HCT116 (cell line): Measurements from ENCODE around the gene UTF1. TPM values are rescaled to one million over a fixed set of nuclear protein-coding genes. Genes with fewer than 3 reads are reported as not detected.

ENCODE experiments used
- ATAC-seq: fragments of 200-7000 bp; cut with Tn5 transposase; 2 replicates; pipeline ENCODE4 v1.9.1; 2020; ENCODE audit warnings: mild to moderate bottlenecking, moderate library complexity
- BruUV-seq: library from RNA; stranded (reverse); fragments of 400-500 nt; replicated peaks from 2 replicates; lab custom pipeline; 2021; lab: Mats Ljungman, UMichigan
- CTCF ChIA-PET: fragments of 300-600 bp; sonication (Branson Sonifier 250); formaldehyde crosslinking; loops from one replicate; lab custom pipeline; 2021; ENCODE audit warnings: antibody characterized with exemption; lab: Charles Lee
- POLR2A ChIA-PET: fragments of 300-600, 350-600 bp; sonication (Branson Sonifier 250); formaldehyde crosslinking; loops from one replicate; lab custom pipeline; 2021; ENCODE audit warnings: antibody characterized with exemption; lab: Charles Lee
- RAD21 ChIA-PET, 2 experiments: fragments of 300-600 bp; sonication (Branson Sonifier 250); formaldehyde crosslinking; loops; one replicate each; lab custom pipeline; 2023; ENCODE audit warnings: low total read pairs in 2 of 2; ENCODE audit not compliant: uncharacterized antibody in 2 of 2, unreplicated experiment in 2 of 2, low non-redundant PET in 1 of 2; lab: Charles Lee
- DNase-seq: peaks from one replicate; pipeline ENCODE4 v3.0.0-alpha.2; 2010; ENCODE audit warnings: low read depth, low spot score
- H2AFZ ChIP-seq: fragments of 200-600 bp; shearing (Covaris generic), sonication (generic); 2 replicates; pipeline ENCODE4 v1.6.1; 2017; ENCODE audit warnings: low read depth, mixed run types, mixed read lengths, antibody characterized with exemption, low read length; ENCODE audit not compliant: poor library complexity, severe bottlenecking
- H3K27ac ChIP-seq: 2 replicates; pipeline ENCODE4 v1.5.1; 2012; ENCODE audit warnings: low read depth, low read length
- H3K27me3 ChIP-seq: fragments of 200-600 bp; sonication (generic); 2 replicates; pipeline ENCODE4 v1.6.1; 2016; ENCODE audit warnings: mixed run types, low read length, mixed read lengths; ENCODE audit not compliant: insufficient read depth
- H3K36me3 ChIP-seq, 2 experiments: fragments of 200-500 bp in 1 of 2; fragments of 200-600 bp in 1 of 2; sonication (Bioruptor generic) in 1 of 2; sonication (generic) in 1 of 2; 2 replicates each; pipeline versions ENCODE4 v1.5.1 to v1.6.1; 2014 to 2016; ENCODE audit warnings: low read length in 2 of 2, inconsistent platforms in 1 of 2, mixed read lengths in 1 of 2, mixed run types in 1 of 2; ENCODE audit not compliant: insufficient read depth in 2 of 2, control insufficient read depth in 1 of 2
- H3K4me1 ChIP-seq, 2 experiments: fragments of 200-600 bp in 1 of 2; sonication (generic) in 1 of 2; 2 replicates each; pipeline versions ENCODE4 v1.5.1 to v1.6.1; 2012 to 2017; ENCODE audit warnings: low read length in 2 of 2, inconsistent platforms in 1 of 2, mild to moderate bottlenecking in 1 of 2, mixed read lengths in 1 of 2, mixed run types in 1 of 2, moderate library complexity in 1 of 2; ENCODE audit not compliant: insufficient read depth in 2 of 2, control insufficient read depth in 1 of 2
- H3K4me2 ChIP-seq: fragments of 200-600 bp; sonication (generic); 2 replicates; pipeline ENCODE4 v1.6.1; 2017; ENCODE audit warnings: mixed run types, low read length, mixed read lengths
- H3K4me3 ChIP-seq, 2 experiments: fragments of 200-600 bp in 1 of 2; sonication (generic) in 1 of 2; replicated peaks in 1 of 2; 2 replicates each; pipeline ENCODE4 v1.5.1; 2011 to 2016; ENCODE audit warnings: low read length in 2 of 2, control low read depth in 1 of 2, low read depth in 1 of 2, mild to moderate bottlenecking in 1 of 2, mixed read lengths in 1 of 2, mixed run types in 1 of 2
- H3K79me2 ChIP-seq: fragments of 200-600 bp; sonication (generic); 2 replicates; pipeline ENCODE4 v1.6.1; 2017; ENCODE audit warnings: mild to moderate bottlenecking, mixed run types, low read length, moderate library complexity, mixed read lengths; ENCODE audit not compliant: insufficient read depth
- H3K9ac ChIP-seq: fragments of 200-600 bp; sonication (generic); 2 replicates; pipeline ENCODE4 v1.6.1; 2016; ENCODE audit warnings: low read length, mixed read lengths
- H3K9me2 ChIP-seq: fragments of 200-600 bp; sonication (generic), shearing (Covaris generic); 2 replicates; pipeline ENCODE4 v1.6.1; 2017; ENCODE audit warnings: mixed run types, mild to moderate bottlenecking, moderate library complexity; ENCODE audit not compliant: insufficient read depth
- H3K9me3 ChIP-seq, 2 experiments: fragments of 200-500 bp in 1 of 2; fragments of 200-600 bp in 1 of 2; sonication (Bioruptor generic) in 1 of 2; sonication (generic) in 1 of 2; 2 replicates each; pipeline ENCODE4 v1.6.1; 2014 to 2017; ENCODE audit warnings: low read length in 2 of 2, mixed read lengths in 2 of 2, inconsistent platforms in 1 of 2, low read depth in 1 of 2, mild to moderate bottlenecking in 1 of 2, mixed run types in 1 of 2, moderate library complexity in 1 of 2; ENCODE audit not compliant: control insufficient read depth in 1 of 2, insufficient read depth in 1 of 2
- H4K20me1 ChIP-seq: fragments of 200-600 bp; sonication (generic), shearing (Covaris generic); 2 replicates; pipeline ENCODE4 v1.6.1; 2017; ENCODE audit warnings: mixed run types, mild to moderate bottlenecking, moderate library complexity; ENCODE audit not compliant: insufficient read depth
- EGR1 ChIP-seq: IDR thresholded peaks from 2 replicates; pipeline ENCODE4 v1.6.1; 2012; ENCODE audit warnings: low read depth
- EZH2 ChIP-seq: fragments of 200-600 bp; sonication (generic); IDR thresholded peaks from 2 replicates; pipeline ENCODE4 v1.6.1; 2017; ENCODE audit warnings: antibody characterized with exemption, mixed run types
- EZH2phosphoT487 ChIP-seq: fragments of 200-600 bp; IDR thresholded peaks from 2 replicates; pipeline ENCODE4 v1.6.1; 2018; ENCODE audit warnings: antibody characterized with exemption, borderline replicate concordance
- FOSL1 ChIP-seq: IDR thresholded peaks from 2 replicates; pipeline ENCODE4 v1.6.1; 2012; ENCODE audit warnings: low read depth
- JUND ChIP-seq: IDR thresholded peaks from 2 replicates; pipeline ENCODE4 v1.6.1; 2012
- MAX ChIP-seq: IDR thresholded peaks from 2 replicates; pipeline ENCODE4 v1.6.1; 2012
- RAD21 ChIP-seq: IDR thresholded peaks from 2 replicates; pipeline ENCODE4 v1.6.1; 2012; ENCODE audit warnings: low read depth, mild to moderate bottlenecking
- REST ChIP-seq: IDR thresholded peaks from 2 replicates; pipeline ENCODE4 v1.6.1; 2012; ENCODE audit warnings: low read depth
- SIN3A ChIP-seq: IDR thresholded peaks from 2 replicates; pipeline ENCODE4 v1.6.1; 2012; ENCODE audit warnings: low read depth
- SP1 ChIP-seq: IDR thresholded peaks from 2 replicates; pipeline ENCODE4 v1.6.1; 2012; ENCODE audit warnings: low read depth
- SRF ChIP-seq: IDR thresholded peaks from 2 replicates; pipeline ENCODE4 v1.6.1; 2012; ENCODE audit warnings: low read depth
- intact Hi-C: fragments of 100-400 bp; cut with micrococcal nuclease; formaldehyde crosslinking; loops from 2 replicates; pipeline ENCODE4 v1.10.0; 2022
- total RNA-seq: library from RNA; stranded (reverse); gene quantifications from one replicate; pipeline ENCODE4 v1.2.1, GENCODE V29; 2021; ENCODE audit not compliant: unreplicated experiment
- TF ChIP-seq, protein P1 (sequence below), 3 experiments: fragments of 200-600 bp in 1 of 3; sonication (generic) in 1 of 3; IDR thresholded peaks in 2 of 3; conservative IDR thresholded peaks in 1 of 3; 2 replicates each; pipeline ENCODE4 v1.5.1; 2012 to 2017; ENCODE audit warnings: low read depth in 2 of 3, low read length in 2 of 3, antibody characterized with exemption in 1 of 3, borderline replicate concordance in 1 of 3, control low read depth in 1 of 3, mild to moderate bottlenecking in 1 of 3, mixed read lengths in 1 of 3, mixed run types in 1 of 3, moderate library complexity in 1 of 3; ENCODE audit not compliant: insufficient read depth in 1 of 3

UTF1 gene
- total RNA-seq, 1 experiment from 2014 or later, result not detected

DNA sequence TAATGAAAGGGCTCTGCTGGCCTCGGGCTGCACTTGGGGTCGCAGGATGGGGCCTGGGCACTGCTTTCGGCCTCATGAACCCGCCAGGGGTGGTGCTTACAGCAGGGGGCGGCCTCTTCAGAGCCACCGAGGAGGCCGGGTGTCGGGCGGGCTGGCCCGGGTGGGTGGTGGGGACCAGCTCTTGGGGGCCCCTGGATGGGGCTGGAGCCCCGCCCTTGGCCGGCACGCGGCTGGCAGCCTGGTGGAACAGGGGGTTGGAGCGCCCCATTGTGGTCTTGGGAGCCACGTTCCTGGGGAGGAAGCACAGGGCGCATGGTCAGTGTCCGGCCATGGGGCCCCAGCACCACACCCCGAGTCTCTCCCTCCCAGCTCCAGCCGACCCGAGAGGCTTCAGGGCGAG lies 37.8 kb downstream of the UTF1 start:
- TF ChIP-seq RAD21, result peak; percentile 24; the same call in 1 of the 2 replicates
- no peak for TF ChIP-seq EZH2
- ChIA-PET RAD21 (no interaction called here), CTCF (no interaction called here), POLR2A (no interaction called here)
- no peak overlapping the region for H3K4me2 ChIP-seq
- peak; percentile 34; the same call in 1 of the 2 replicates for ATAC-seq
- no peaks in the 10 kb centered on the region for H3K9me2 ChIP-seq
- BruUV-seq, result no TSS peak
- H3K36me3 ChIP-seq, result no peaks in the 10 kb centered on the region
- H3K9me3 ChIP-seq, result no peaks in the 10 kb centered on the region
- no peak overlapping the region for H3K27ac ChIP-seq
- H3K4me3 ChIP-seq, result no peak overlapping the region
- intact Hi-C loops, result no loop called here
- H3K79me2 ChIP-seq, result no peaks in the 10 kb centered on the region
- DNase-seq, result no peak
- no peak overlapping the region for H2AFZ ChIP-seq
- H3K9ac ChIP-seq, result no peak overlapping the region
- no peaks in the 10 kb centered on the region for H3K27me3 ChIP-seq
- H4K20me1 ChIP-seq, result no peaks in the 10 kb centered on the region
- H3K4me1 ChIP-seq, result peaks cover 0 to 4% of the 10 kb centered on the region in 2 experiments; a peak in 2 of 4 replicates

DNA sequence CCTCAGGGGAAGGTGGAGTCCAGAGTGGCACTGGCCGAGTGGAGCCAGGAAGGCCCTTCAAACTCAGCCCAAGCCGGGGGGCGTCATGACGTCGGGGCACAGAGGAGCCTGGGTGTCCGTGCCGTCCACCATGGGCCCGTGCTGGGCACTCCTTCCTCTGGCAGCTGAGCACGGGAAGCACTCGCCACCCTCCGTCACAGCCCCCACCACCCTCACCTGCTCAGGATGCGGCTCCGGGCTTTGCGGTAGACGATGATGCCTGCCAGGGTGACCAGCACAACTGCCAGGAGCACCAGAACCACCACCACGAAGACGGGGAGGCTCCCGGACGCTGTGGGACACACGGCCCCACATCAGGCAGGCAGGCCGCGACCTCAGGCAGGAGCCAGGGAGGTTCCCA lies 38.5 kb downstream of the UTF1 start:
- no peaks in the 10 kb centered on the region for H3K9me3 ChIP-seq

More for the DNA sequence above, 38.5 kb downstream of the UTF1 start:
- ATAC-seq (no peak), DNase-seq (no peak)
- H3K9me2 ChIP-seq, result no peaks in the 10 kb centered on the region
- no peak overlapping the region for H3K4me2 ChIP-seq
- H3K4me3 ChIP-seq, result no peak overlapping the region
- intact Hi-C loops, result no loop called here
- CTCF ChIA-PET, result no interaction called here
- TF ChIP-seq SP1, result no peak
- TF ChIP-seq MAX, result no peak
- no peak for TF ChIP-seq REST
- TF ChIP-seq FOSL1, result no peak
- TF ChIP-seq EGR1, result no peak
- no peak for TF ChIP-seq JUND
- no peak for TF ChIP-seq RAD21
- no peak for TF ChIP-seq SIN3A
- TF ChIP-seq, protein P1, sequence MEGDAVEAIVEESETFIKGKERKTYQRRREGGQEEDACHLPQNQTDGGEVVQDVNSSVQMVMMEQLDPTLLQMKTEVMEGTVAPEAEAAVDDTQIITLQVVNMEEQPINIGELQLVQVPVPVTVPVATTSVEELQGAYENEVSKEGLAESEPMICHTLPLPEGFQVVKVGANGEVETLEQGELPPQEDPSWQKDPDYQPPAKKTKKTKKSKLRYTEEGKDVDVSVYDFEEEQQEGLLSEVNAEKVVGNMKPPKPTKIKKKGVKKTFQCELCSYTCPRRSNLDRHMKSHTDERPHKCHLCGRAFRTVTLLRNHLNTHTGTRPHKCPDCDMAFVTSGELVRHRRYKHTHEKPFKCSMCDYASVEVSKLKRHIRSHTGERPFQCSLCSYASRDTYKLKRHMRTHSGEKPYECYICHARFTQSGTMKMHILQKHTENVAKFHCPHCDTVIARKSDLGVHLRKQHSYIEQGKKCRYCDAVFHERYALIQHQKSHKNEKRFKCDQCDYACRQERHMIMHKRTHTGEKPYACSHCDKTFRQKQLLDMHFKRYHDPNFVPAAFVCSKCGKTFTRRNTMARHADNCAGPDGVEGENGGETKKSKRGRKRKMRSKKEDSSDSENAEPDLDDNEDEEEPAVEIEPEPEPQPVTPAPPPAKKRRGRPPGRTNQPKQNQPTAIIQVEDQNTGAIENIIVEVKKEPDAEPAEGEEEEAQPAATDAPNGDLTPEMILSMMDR (IDR thresholded peaks at IDR 0.05 in 2 of 3, conservative IDR thresholded peaks at IDR 0.05 in 1 of 3; ENCODE audit: borderline replicate concordance in 1 of 3, insufficient read depth in 1 of 3, low read depth in 2 of 3, low read length in 2 of 3), result no peak
- TF ChIP-seq EZH2phosphoT487, result no peak
- TF ChIP-seq SRF, result no peak
- TF ChIP-seq, all 23 proteins: peak for 0
- H2AFZ ChIP-seq, result no peak overlapping the region
- no peaks in the 10 kb centered on the region for H3K27me3 ChIP-seq
- H4K20me1 ChIP-seq, result no peaks in the 10 kb centered on the region
- RAD21 ChIA-PET, result no interaction called here
- POLR2A ChIA-PET, result no interaction called here
- no TSS peak for BruUV-seq
- no peaks in the 10 kb centered on the region for H3K79me2 ChIP-seq
- H3K27ac ChIP-seq, result no peak overlapping the region
- peaks cover 0 to 4% of the 10 kb centered on the region in 2 experiments; a peak in 1 of 4 replicates for H3K4me1 ChIP-seq
- H3K9ac ChIP-seq, result no peak overlapping the region
- no peaks in the 10 kb centered on the region for H3K36me3 ChIP-seq
